ENCODE data around the gene LRRC2.

LRRC2 gene

DNA sequence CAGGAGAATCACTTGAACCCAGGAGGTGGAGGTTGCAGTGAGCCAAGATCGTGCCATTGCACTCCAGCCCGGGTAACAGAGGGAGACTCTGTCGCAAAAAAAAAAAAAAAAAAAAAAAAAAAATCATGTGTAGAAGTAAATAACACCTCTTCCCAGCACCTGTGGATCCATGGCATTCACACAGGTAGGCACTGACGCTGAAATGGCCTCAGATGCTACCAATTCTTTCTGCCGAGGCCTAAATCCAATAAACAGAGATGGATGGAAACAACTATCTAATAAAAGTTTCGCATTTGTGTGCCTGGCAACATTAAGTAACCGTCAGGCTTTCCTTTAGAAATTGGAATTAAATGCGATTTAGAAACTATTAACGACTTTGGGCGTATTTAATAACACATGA is 10.3 kb upstream of the LRRC2 start:
- no peak overlapping the region for H3K4me3 ChIP-seq (ENCODE audit: control insufficient read depth, low read depth, low read length)

DNA sequence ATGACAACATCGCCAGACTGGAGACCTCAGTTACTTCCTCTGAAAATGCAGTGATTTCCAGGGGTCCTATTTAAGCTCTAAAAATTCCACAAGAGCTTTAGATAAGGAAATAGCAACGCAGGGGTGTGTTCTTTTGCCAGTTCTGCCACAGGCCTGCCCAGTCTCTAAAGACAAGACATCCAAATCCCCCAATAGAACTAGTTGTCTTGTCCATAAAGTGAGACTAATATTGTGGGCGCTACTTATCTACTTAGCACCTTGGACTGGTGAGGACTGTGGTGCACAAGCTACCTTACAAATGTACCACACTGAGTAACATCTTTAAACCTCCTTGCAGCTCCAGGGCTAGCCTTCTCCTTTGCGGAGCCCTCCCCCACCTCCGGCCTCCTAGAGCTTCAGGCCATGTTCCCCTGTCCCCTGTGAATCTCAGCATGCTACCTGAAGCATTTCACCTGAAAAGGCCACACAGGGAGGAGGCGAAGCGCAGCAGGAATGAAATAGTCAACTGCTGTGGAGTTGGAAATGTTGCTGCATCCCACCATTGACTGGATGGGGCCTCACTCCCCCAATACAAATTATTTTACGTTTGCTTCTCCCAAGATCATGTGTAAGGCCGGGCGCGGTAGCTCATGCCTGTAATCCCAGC is 9.6 kb upstream of the LRRC2 start:
- TF ChIP-seq CTCF (IDR thresholded peaks at IDR 0.05; ENCODE audit: control insufficient read depth, insufficient read depth, low read depth, low read length, missing control alignments), result no peak
- no peak for DNase-seq (ENCODE audit: low read depth)
- no peak overlapping the region for H3K4me3 ChIP-seq (ENCODE audit: control insufficient read depth, low read depth, low read length)

More for the DNA sequence above, 10.3 kb upstream of the LRRC2 start:
- no peak for DNase-seq (ENCODE audit: low read depth)
- no peak for TF ChIP-seq CTCF (IDR thresholded peaks at IDR 0.05; ENCODE audit: control insufficient read depth, insufficient read depth, low read depth, low read length, missing control alignments)

GRCh38 chr3:46574881-46575576 is 8.9 kb upstream of the LRRC2 start:
- DNase-seq (ENCODE audit: low read depth), result no peak
- no peak overlapping the region for H3K4me3 ChIP-seq (ENCODE audit: control insufficient read depth, low read depth, low read length)
- TF ChIP-seq CTCF (IDR thresholded peaks at IDR 0.05; ENCODE audit: control insufficient read depth, insufficient read depth, low read depth, low read length, missing control alignments), result no peak

- no peak for DNase-seq (ENCODE audit: low read depth)
- TF ChIP-seq CTCF (IDR thresholded peaks at IDR 0.05; ENCODE audit: control insufficient read depth, insufficient read depth, low read depth, low read length, missing control alignments), result no peak
- H3K4me3 ChIP-seq (ENCODE audit: control insufficient read depth, low read depth, low read length), result no peak overlapping the region
These were observed 8.1 kb upstream of the LRRC2 start for GRCh38 chr3:46574243-46574646.

DNA sequence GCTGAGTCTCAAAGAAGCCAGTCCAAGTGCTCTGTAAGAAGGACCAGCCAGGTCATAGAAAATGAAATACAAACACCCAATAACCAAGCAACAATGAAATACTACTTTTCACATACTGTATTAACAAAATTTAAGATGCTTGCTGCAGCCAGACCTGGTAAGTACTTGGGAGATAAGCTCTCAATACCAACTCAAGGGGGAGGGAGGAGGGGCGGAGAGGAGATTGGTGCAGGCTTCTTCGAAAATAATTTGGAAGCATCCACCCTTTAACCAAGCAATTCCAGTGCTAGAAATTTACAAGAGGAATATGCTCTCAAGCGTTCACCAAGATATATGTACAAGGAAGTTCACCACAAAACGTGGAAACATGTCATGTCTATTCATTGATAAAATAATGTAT is 7.6 kb upstream of the LRRC2 start:
- DNase-seq (ENCODE audit: low read depth), result no peak
- no peak overlapping the region for H3K4me3 ChIP-seq (ENCODE audit: control insufficient read depth, low read depth, low read length)
- TF ChIP-seq CTCF (IDR thresholded peaks at IDR 0.05; ENCODE audit: control insufficient read depth, insufficient read depth, low read depth, low read length, missing control alignments), result no peak

- no peak for DNase-seq (ENCODE audit: low read depth)
- H3K4me3 ChIP-seq (ENCODE audit: control insufficient read depth, low read depth, low read length), result no peak overlapping the region
- no peak for TF ChIP-seq CTCF (IDR thresholded peaks at IDR 0.05; ENCODE audit: control insufficient read depth, insufficient read depth, low read depth, low read length, missing control alignments)
These were observed 5.6 kb upstream of the LRRC2 start for GRCh38 chr3:46571684-46572083.
